SW480 (cell line): Measurements from ENCODE around the gene NEURL1B.

Source experiments
- DNase-seq: peaks from one replicate; pipeline ENCODE4 v3.0.0-alpha.2; 2016; ENCODE audit warnings: low spot score

Gene NEURL1B

GRCh38 chr5:172678902-172679301 is 37.8 kb downstream of the NEURL1B start:
- DNase-seq = no peak

DNA sequence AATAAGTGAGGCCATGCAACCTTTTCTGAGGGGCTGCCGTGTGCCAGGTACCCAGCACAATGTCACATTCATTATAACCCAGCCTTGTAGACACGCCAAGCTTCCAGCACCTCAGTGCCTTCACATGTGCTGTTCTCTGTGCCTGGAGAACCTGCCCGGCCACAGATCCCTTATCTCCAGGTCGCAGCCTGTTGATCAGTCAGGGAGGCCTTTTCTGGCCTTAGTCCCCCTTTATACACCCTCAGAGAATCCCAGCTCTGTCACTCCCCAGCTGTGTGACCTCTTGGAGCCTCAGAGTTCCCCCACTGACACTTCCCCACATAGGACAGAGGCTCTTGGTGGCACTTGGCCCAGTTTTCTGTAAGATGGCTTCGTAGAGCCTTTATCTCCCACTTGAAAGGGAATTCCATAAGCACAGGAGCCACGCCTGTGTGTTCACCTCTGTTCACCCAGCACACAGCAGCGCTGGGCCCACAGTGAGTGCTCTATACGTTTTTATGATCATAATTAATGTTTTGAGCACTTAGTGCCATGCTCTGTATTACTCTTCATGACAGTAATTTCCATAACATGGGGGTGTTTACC is 38.7 kb downstream of the NEURL1B start:
- DNase-seq = no peak

DNA sequence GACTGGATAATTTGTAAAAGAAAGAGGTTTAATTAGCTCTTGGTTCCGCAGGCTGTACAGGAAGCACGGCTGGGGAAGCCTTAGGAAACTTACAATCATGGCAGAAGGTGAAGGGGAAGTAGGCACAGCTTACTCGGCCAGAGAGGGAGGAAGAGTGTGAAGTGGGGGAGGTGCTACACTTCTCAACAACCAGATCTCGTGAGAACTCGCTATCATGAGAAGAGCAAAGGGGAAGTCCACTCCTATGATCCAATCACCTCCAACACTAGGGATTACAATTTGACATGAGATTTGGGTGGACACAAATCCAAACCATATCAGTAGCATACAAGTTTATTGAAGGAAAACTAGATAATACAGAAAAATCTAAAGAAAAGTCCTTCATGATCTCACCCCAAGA is 39.9 kb downstream of the NEURL1B start:
- DNase-seq = no peak

- no peak for DNase-seq
These were observed 40.4 kb downstream of the NEURL1B start for GRCh38 chr5:172681421-172681820.

DNA sequence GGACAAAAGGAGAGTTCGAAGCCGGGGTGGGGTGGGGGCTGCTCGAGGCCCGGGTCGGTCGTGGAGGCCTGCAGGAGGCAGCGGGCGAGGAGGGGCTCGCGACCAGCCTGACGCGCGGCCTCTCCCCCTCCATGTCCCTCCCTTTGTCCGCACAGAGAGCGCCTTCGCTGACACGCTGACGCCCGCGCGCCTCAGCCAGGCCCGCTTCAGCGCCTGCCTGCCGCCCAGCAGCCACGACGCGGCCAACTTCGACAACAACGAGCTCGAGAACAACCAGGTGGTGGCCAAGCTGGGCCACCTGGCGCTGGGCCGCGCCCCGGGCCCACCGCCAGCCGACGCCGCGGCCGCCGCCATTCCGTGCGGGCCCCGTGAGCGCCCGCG is 42.2 kb downstream of the NEURL1B start:
- DNase-seq = no peak

DNA sequence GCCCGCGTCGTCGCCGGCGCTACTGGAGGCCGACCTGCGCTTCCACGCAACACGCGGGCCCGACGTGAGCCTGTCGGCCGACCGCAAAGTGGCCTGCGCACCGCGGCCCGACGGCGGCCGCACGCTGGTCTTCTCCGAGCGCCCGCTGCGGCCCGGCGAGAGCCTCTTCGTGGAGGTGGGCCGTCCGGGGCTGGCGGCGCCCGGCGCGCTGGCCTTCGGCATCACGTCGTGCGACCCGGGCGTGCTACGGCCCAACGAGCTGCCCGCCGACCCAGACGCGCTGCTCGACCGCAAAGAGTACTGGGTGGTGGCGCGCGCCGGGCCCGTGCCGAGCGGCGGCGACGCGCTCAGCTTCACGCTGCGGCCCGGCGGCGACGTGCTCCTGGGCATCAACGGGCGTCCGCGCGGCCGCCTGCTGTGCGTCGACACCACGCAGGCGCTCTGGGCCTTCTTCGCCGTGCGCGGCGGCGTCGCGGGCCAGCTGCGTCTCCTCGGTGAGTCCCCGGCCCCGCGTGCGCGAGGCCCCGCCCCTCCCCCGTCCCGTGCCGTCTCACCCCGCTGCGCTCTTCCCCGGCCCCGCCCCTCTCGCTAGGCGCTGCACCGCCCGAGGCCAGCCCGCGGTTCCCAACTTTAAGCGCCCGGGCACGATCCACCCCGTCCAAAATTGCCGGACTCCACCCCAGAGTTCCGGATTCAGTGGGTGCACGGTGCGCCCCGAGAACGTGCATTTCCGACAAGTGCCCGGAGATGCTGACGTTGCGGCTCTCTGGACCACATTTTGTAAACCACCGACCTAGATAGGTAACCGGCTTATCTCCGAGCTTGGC is 42.8 kb downstream of the NEURL1B start:
- no peak for DNase-seq

GRCh38 chr5:172685091-172685490 is 44.0 kb downstream of the NEURL1B start:
- DNase-seq = no peak

DNA sequence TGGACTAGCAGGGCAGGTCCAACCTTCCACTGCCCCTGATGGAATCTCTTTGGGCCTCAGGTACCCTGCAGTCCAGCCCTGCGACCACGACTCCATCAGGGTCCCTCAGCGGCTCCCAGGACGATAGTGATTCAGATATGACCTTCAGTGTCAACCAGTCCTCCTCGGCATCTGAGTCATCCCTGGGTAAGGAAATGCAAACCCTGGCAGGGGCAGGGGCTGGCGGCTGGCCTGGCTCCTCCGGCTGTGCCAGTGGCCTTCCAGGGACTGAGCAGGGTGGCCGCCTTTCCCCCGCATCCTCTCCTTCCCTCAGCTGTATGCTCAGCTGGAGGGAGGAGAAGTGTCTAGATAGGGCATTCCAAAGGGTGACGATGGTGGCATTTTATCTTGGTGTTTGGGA is 45.0 kb downstream of the NEURL1B start:
- no peak for DNase-seq

- DNase-seq = no peak
These were observed 45.7 kb downstream of the NEURL1B start for GRCh38 chr5:172686539-172687390.

DNA sequence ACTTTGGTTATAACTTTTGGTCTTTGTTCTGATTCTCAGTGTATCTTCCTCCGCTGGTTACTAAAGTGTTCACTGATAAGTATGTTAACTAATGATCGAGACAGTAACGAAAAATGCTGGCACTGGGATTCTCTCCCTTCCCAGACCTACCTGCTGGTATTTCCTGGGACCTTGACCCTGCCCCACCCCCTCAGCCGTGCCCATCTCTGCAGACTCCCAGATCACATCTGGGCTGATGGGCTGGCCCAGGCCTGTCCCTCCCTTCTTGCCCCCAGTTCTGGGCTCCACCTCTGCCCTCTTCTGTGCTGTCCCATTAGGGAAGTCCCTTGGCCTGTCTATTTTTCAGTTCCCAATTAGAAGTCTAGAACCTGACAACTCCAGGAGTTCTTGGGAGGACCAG is 46.9 kb downstream of the NEURL1B start:
- no peak for DNase-seq

- DNase-seq = no peak
These were observed 47.5 kb downstream of the NEURL1B start for GRCh38 chr5:172688349-172689217.

- no peak for DNase-seq
These were observed 48.1 kb downstream of the NEURL1B start for GRCh38 chr5:172689218-172689572.

DNA sequence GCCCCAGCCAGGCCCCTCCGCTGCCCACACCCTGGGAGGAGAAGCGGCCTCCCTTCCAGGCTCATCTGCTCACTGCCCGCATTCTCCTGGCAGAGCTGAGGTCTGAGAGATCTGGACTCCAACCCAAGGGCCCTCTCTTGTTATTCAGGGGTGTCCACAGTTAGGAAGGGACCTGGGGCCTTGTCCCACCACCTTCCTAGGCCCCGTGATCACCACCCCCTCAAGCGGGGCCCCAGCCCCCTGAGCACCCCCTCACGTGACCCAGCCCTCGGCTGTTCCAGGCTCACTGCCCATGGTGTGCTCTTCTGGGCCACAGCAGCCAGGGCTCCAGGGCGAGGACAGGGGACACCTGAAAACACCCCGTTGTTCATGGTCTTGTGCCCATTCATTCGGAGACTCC is 48.7 kb downstream of the NEURL1B start:
- DNase-seq = no peak

- no peak for DNase-seq
These were observed 49.4 kb downstream of the NEURL1B start for GRCh38 chr5:172690258-172691075.

DNA sequence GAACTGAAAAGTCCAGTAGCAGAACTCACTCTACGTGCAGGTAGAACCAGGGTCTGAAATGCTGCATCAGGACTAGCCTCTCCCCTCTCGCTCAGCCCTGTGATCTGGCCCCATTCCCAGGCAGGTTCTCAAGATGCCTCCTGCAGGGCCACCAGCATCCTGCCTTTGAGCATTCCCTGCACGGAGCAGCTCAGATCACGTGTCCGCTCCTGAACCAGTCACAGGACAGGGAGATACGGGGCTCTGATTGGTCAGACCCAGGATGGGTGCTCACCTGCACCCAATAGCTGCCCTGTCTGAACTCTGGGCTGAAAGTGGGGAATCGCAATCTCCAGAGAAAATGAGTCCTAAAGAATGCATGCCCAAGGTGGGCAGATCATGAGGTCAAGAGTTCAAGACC is 50.8 kb downstream of the NEURL1B start:
- no peak for DNase-seq

DNA sequence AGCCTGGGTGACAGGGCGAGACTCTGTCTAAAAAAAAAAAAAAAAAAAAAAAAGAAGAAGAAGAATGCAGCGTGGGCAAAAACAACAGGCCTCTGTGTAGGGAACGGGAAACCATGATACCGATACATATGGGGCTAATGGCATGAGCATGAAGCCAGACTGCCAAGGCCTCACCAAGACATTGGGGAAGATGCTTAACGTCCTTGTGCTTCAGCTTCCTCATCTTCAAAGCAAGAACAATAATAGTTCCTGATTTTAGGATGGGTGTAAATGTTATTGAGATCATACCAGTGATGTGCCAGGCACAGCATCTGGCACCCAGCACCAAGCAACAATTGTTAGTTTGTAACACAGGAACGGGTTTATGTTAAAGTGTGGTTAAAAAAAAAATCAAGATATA is 51.4 kb downstream of the NEURL1B start:
- no peak for DNase-seq

DNA sequence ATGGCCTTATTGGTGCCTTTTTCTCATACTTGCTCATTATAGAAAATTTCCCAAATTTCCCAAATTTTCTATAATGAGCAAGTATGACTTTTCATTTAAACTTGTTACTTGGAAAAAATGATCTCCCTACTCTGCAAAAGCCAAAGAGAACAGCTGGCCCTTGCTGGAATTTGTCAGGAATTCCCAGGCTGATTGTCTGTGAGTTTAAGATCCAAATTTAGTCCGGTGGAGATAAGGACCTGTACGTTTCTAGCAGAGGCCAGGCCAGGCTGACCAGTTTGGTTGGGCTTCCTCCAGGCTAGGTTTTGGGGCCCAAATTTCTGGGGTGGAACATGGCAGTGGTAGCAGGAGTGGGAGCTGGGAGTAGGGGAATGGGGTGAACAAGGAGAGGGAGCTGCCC is 51.9 kb downstream of the NEURL1B start:
- DNase-seq = no peak

DNA sequence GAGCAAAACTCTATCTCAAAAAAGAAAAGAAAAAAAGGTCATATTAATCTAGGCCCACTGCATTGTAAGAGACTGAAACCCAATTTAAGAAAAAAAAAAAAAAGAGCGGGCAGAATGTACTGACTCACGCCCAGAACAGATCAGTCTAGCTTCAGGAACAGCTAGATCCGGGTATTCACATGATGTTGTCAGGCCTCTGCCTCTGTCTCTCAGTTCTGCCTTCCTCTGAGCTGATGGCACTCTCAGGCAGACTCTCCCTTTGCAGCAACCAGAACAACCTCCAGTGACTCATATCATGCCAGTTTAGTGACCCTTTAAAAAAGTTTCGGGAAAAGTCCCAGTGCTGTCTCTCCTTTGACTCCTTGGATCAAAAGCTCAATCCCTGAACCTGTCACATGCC is 53.0 kb downstream of the NEURL1B start:
- no peak for DNase-seq

- DNase-seq = no peak
These were observed 53.5 kb downstream of the NEURL1B start for GRCh38 chr5:172694541-172694940.

- no peak for DNase-seq
These were observed 54.4 kb downstream of the NEURL1B start for GRCh38 chr5:172695232-172696054.
